K562 (cell line): ENCODE results near the gene DCST1. TPM values are rescaled to one million over a fixed set of nuclear protein-coding genes. Genes with fewer than 3 reads are reported as not detected.

Source experiments
- BRF1 ChIP-seq: IDR thresholded peaks from 3 replicates; pipeline ENCODE4 v1.6.1; 2011; ENCODE audit warnings: borderline replicate concordance, mild to moderate bottlenecking; ENCODE audit not compliant: insufficient read length; ENCODE audit errors: extremely low read depth
- CBX3 ChIP-seq, 2 experiments: IDR thresholded peaks; 1 replicate in 1 of 2; 2 replicates in 1 of 2; pipeline ENCODE4 v1.6.1; 2012; ENCODE audit warnings: inconsistent platforms in 2 of 2, low read length in 2 of 2, borderline replicate concordance in 1 of 2, control low read depth in 1 of 2
- E2F3 ChIP-seq: fragments of 250-450 bp; sonication (Bioruptor Pico); IDR thresholded peaks from 2 replicates; pipeline ENCODE4 v1.4.0; 2020; ENCODE audit warnings: mild to moderate bottlenecking
- ERF ChIP-seq: fragments of 450-650 bp; formaldehyde crosslinking; IDR thresholded peaks from 2 replicates; pipeline ENCODE4 v1.4.0; 2020; ENCODE audit warnings: mild to moderate bottlenecking, mixed read lengths
- ESRRA ChIP-seq: fragments of 450-650 bp; IDR thresholded peaks from 2 replicates; pipeline ENCODE4 v1.6.1; 2014; ENCODE audit warnings: low read depth, mild to moderate bottlenecking, moderate library complexity, borderline replicate concordance
- FOXJ3 ChIP-seq: sonication (generic); formaldehyde crosslinking; IDR thresholded peaks from 2 replicates; pipeline ENCODE4 v1.4.0; 2020; ENCODE audit warnings: mild to moderate bottlenecking, missing genetic modification reagents
- HDGF ChIP-seq: fragments of 450-650 bp; IDR thresholded peaks from 2 replicates; pipeline ENCODE4 v1.6.1; 2016
- KDM1A ChIP-seq, 2 experiments: fragments of 450-650 bp; IDR thresholded peaks; 2 replicates each; pipeline ENCODE4 v1.6.1; 2016; ENCODE audit warnings: mild to moderate bottlenecking in 2 of 2
- MTA1 ChIP-seq: fragments of 450-650 bp; IDR thresholded peaks from 2 replicates; pipeline ENCODE4 v1.6.1; 2017; ENCODE audit warnings: borderline replicate concordance
- POLR2A ChIP-seq: fragments of 450-650 bp; conservative IDR thresholded peaks from 2 replicates; pipeline ENCODE4 v1.6.1; 2016
- POLR2G ChIP-seq: fragments of 200-400 bp; formaldehyde crosslinking; IDR thresholded peaks from 2 replicates; pipeline ENCODE4 v1.6.1; 2017; ENCODE audit warnings: low read depth, mild to moderate bottlenecking, antibody characterized with exemption, low read length, moderate library complexity
- PRDM10 ChIP-seq: fragments of 450-650 bp; IDR thresholded peaks from 2 replicates; pipeline ENCODE4 v1.6.1; 2018; ENCODE audit not compliant: partially characterized antibody
- XRCC5 ChIP-seq: fragments of 200-400 bp; formaldehyde crosslinking; IDR thresholded peaks from 2 replicates; pipeline ENCODE4 v1.6.1; 2017; ENCODE audit warnings: low read depth, mild to moderate bottlenecking, low read length
- ZFP36 ChIP-seq: fragments of 150-350 bp; IDR thresholded peaks from 2 replicates; pipeline ENCODE4 v1.6.1; 2018; ENCODE audit warnings: low read length, low read depth; ENCODE audit not compliant: partially characterized antibody
- ZNF518B ChIP-seq: fragments of 250-450 bp; sonication (Bioruptor Pico); IDR thresholded peaks from 2 replicates; pipeline ENCODE4 v1.5.0; 2021; ENCODE audit warnings: mild to moderate bottlenecking, moderate library complexity
- polyA plus RNA-seq, 8 experiments: library from polyadenylated mRNA; depleted of rRNA in 4 of 8; stranded (reverse) in 5 of 8; unstranded in 3 of 8; fragments of >200 nt; fragmentation: Nextera tagmentation in 2 of 8; fragmentation: Illumina TruSeq in 1 of 8; extraction: Ambion mirVana in 2 of 8; extraction: Trizol in 1 of 8; gene quantifications; 2 replicates each; pipeline versions ENCODE4 v1.2.1 to v1.2.3, GENCODE V29; 2011 to 2014; ENCODE audit warnings: inconsistent platforms in 1 of 8, missing spikeins in 1 of 8
- total RNA-seq, 7 experiments: library from RNA; depleted of rRNA in 6 of 7; stranded (reverse); fragments of >200 nt in 6 of 7; fragmentation: Illumina TruSeq in 2 of 7; extraction: Trizol in 2 of 7; gene quantifications; 2 replicates each; pipeline versions ENCODE4 v1.2.1 to v1.2.3, GENCODE V29; 2011 to 2021; ENCODE audit warnings: low replicate concordance in 1 of 7
- TF ChIP-seq, protein P1 (sequence below): fragments of 250-450 bp; sonication (Bioruptor Pico); IDR thresholded peaks from 2 replicates; pipeline ENCODE4 v1.5.0; 2021
- TF ChIP-seq, protein P2 (sequence below): fragments of 250-450 bp; sonication (Bioruptor Pico); IDR thresholded peaks from 2 replicates; pipeline ENCODE4 v1.5.0; 2022; ENCODE audit warnings: mild to moderate bottlenecking

The DCST1 gene
- total and polyA plus RNA-seq, 9 of the 15 experiments (the other 6 are each of a cell fraction or from before 2014, with no cell fraction given), result not detected

DNA sequence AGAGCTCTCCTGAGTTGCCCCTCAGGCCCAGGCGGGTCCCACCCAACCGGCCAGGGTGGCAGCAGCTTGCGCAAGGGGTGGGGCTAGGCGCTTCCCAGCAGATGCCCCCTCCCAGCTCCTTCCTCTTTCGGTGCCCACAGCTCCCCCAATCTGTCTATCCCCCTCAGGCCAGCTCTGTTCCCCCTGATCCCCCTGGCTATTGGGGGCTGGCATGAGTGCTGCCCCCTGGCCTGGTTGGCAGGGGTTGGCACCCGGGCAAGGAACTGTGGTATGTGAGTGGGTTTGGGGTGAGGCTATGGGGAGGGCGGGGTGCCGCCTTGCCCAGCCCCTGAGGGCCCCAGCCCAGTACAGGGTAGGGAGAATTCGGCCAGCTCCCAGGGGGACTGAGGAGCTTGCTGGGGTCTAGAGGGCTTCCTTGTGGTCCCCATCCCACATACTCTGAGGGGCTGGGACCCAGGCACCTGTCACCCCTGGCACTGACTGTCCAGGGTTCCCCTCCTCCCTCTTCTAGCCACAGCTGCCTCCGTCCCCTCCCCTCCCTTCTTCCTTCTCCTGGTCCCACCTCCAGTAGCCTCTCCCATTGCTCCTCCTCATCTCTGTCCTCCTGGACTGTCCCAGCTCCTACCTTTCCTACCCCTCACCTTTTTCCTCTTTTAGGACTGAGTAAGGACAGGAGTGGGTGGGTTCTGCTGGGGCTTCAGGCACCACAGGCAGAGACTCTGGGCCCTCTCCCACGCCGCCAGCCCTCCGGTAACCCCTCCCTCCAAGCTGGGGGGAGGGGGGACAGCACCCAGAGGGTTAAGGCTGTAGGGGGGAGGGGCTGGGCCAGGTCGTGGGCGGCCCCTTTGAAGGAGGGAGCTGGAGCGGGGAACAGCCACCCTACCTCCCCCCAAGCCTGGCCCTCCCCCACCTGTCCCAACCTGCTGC, 25.3 kb upstream of the DCST1 start (continued):
- TF ChIP-seq HDGF, result 0 out of 2 replicates have a peak, but pooled peaks have one; percentile 52
- TF ChIP-seq XRCC5, result no peak
- TF ChIP-seq ZNF518B (CRISPR knock-in tag), result no peak
- no peak for TF ChIP-seq ZFP36
- TF ChIP-seq PRDM10, result peak; percentile 13
- peak; percentile 52 for TF ChIP-seq POLR2G
- TF ChIP-seq BRF1, result no peak
- TF ChIP-seq POLR2A, result 0 out of 2 replicates have a peak, but pooled peaks have one; percentile 32
- TF ChIP-seq, protein P1, sequence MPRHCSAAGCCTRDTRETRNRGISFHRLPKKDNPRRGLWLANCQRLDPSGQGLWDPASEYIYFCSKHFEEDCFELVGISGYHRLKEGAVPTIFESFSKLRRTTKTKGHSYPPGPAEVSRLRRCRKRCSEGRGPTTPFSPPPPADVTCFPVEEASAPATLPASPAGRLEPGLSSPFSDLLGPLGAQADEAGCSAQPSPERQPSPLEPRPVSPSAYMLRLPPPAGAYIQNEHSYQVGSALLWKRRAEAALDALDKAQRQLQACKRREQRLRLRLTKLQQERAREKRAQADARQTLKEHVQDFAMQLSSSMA (CRISPR knock-in tag), result no peak
- TF ChIP-seq FOXJ3, result no peak
- TF ChIP-seq, protein P2, sequence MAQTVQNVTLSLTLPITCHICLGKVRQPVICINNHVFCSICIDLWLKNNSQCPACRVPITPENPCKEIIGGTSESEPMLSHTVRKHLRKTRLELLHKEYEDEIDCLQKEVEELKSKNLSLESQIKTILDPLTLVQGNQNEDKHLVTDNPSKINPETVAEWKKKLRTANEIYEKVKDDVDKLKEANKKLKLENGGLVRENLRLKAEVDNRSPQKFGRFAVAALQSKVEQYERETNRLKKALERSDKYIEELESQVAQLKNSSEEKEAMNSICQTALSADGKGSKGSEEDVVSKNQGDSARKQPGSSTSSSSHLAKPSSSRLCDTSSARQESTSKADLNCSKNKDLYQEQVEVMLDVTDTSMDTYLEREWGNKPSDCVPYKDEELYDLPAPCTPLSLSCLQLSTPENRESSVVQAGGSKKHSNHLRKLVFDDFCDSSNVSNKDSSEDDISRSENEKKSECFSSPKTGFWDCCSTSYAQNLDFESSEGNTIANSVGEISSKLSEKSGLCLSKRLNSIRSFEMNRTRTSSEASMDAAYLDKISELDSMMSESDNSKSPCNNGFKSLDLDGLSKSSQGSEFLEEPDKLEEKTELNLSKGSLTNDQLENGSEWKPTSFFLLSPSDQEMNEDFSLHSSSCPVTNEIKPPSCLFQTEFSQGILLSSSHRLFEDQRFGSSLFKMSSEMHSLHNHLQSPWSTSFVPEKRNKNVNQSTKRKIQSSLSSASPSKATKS (CRISPR knock-in tag), result no peak
- TF ChIP-seq ESRRA, result no peak
- no peak for TF ChIP-seq MTA1
- TF ChIP-seq CBX3 (IDR thresholded peaks at IDR 0.05; ENCODE audit: borderline replicate concordance in 1 of 2, low read length in 2 of 2), result no peak
- TF ChIP-seq ERF (CRISPR knock-in tag), result no peak
- peak in 1 of 2 experiments; percentile 93; a peak in 2 of 4 replicates for TF ChIP-seq KDM1A (IDR thresholded peaks at IDR 0.05)
- TF ChIP-seq E2F3 (CRISPR knock-in tag), result no peak
